Endodermal cell (in vitro differentiated cells): ENCODE measurements around the gene ZCCHC10. TPM values are rescaled to one million over a fixed set of nuclear protein-coding genes. Genes with fewer than 3 reads are reported as not detected.
A peak's percentile ranks its signal among the peaks of the same experiment; 100 is the strongest.

Experiments
- DNase-seq: peaks from one replicate; pipeline ENCODE4 v3.0.0-alpha.2; 2017
- H3K27ac ChIP-seq: 2 replicates; pipeline ENCODE4 v1.5.1; 2013; ENCODE audit warnings: mild to moderate bottlenecking, low read depth, low read length, moderate library complexity
- H3K27me3 ChIP-seq: 2 replicates; pipeline ENCODE4 v1.6.1; 2013; ENCODE audit warnings: mild to moderate bottlenecking, low read length, moderate library complexity; ENCODE audit not compliant: insufficient read depth, control insufficient read depth, poor library complexity, severe bottlenecking
- H3K36me3 ChIP-seq: 2 replicates; pipeline ENCODE4 v1.7.0; 2013; ENCODE audit warnings: mild to moderate bottlenecking, low read length, moderate library complexity; ENCODE audit not compliant: control insufficient read depth, insufficient read depth
- H3K4me1 ChIP-seq: one replicate; pipeline ENCODE4 v1.7.0; 2013; ENCODE audit warnings: low read length; ENCODE audit not compliant: control insufficient read depth, insufficient read depth
- H3K4me3 ChIP-seq: 2 replicates; pipeline ENCODE4 v1.5.1; 2013; ENCODE audit warnings: mild to moderate bottlenecking, low read length, moderate library complexity
- H3K9ac ChIP-seq: 2 replicates; pipeline ENCODE4 v1.6.1; 2013; ENCODE audit warnings: mild to moderate bottlenecking, low read length, moderate library complexity; ENCODE audit not compliant: poor library complexity, severe bottlenecking; ENCODE audit errors: extremely low read depth
- H3K9me3 ChIP-seq: 2 replicates; pipeline ENCODE4 v1.6.1; 2013; ENCODE audit warnings: mild to moderate bottlenecking, low read length, moderate library complexity; ENCODE audit not compliant: control insufficient read depth
- H3K27ac Mint-ChIP-seq: 2 replicates; pipeline ENCODE4 v1.8.0; 2020; ENCODE audit warnings: mixed read lengths
- H3K27me3 Mint-ChIP-seq: 2 replicates; pipeline ENCODE4 v1.8.0; 2021; ENCODE audit warnings: mild to moderate bottlenecking, mixed read lengths; ENCODE audit not compliant: insufficient read depth
- H3K36me3 Mint-ChIP-seq: 2 replicates; pipeline ENCODE4 v1.8.0; 2020; ENCODE audit warnings: low read depth, mixed read lengths
- H3K4me1 Mint-ChIP-seq: 2 replicates; pipeline ENCODE4 v1.8.0; 2020; ENCODE audit warnings: mixed read lengths
- H3K4me3 Mint-ChIP-seq: 2 replicates; pipeline ENCODE4 v1.8.0; 2020; ENCODE audit warnings: mild to moderate bottlenecking, moderate library complexity, mixed read lengths
- H3K9me3 Mint-ChIP-seq: 2 replicates; pipeline ENCODE4 v1.8.0; 2020; ENCODE audit warnings: mild to moderate bottlenecking, mixed read lengths
- WGBS, 2 experiments: methylation state at CpG; one replicate each; pipeline versions ENCODE4 v1.1.5 to v1.1.7; 2013; ENCODE audit warnings: missing lambda C conversion rate in 2 of 2, mixed read lengths in 1 of 2; ENCODE audit not compliant: insufficient coverage in 1 of 2, insufficient read length in 1 of 2; 5-methylcytosine and 5-hydroxymethylcytosine counted together
- total RNA-seq, 2 donors: library from RNA; stranded (reverse); fragmentation: NEBNext Ultra II Directional in 1 of 2; extraction: Animal tissue kit (Norgen Biotek cat#: 25700) in 1 of 2; gene quantifications; 2 replicates in 1 of 2; 3 replicates in 1 of 2; pipeline ENCODE4 v1.2.1, GENCODE V29; 2021
- TF ChIP-seq, protein P1 (sequence below): fragments of 200-600 bp; sonication (generic); conservative IDR thresholded peaks from 2 replicates; pipeline ENCODE4 v1.5.0; 2021; ENCODE audit warnings: antibody characterized with exemption, mild to moderate bottlenecking

The ZCCHC10 gene
- total RNA-seq, 2 donors from 2014 or later = 35.1 to 36.6 TPM

- no peaks in the 10 kb centered on the region for H3K4me1 ChIP-seq
- H3K36me3 ChIP-seq = peaks cover 5% of the 10 kb centered on the region
- H3K9me3 ChIP-seq = no peaks in the 10 kb centered on the region
- WGBS, 2 experiments = 100% methylated on average over 1 of the region's 1 CpG
- Mint-ChIP-seq H3K36me3 (peaks cover 15% of the 10 kb centered on the region), H3K27ac (no peak overlapping the region), H3K4me3 (no peak overlapping the region), H3K27me3 (no peaks in the 10 kb centered on the region), H3K9me3 (no peaks in the 10 kb centered on the region), H3K4me1 (peaks cover 6% of the 10 kb centered on the region)
- H3K27me3 ChIP-seq = no peaks in the 10 kb centered on the region
- no peak overlapping the region for H3K9ac ChIP-seq
- H3K4me3 ChIP-seq = no peak overlapping the region
- DNase-seq = no peak
- TF ChIP-seq, protein P1, sequence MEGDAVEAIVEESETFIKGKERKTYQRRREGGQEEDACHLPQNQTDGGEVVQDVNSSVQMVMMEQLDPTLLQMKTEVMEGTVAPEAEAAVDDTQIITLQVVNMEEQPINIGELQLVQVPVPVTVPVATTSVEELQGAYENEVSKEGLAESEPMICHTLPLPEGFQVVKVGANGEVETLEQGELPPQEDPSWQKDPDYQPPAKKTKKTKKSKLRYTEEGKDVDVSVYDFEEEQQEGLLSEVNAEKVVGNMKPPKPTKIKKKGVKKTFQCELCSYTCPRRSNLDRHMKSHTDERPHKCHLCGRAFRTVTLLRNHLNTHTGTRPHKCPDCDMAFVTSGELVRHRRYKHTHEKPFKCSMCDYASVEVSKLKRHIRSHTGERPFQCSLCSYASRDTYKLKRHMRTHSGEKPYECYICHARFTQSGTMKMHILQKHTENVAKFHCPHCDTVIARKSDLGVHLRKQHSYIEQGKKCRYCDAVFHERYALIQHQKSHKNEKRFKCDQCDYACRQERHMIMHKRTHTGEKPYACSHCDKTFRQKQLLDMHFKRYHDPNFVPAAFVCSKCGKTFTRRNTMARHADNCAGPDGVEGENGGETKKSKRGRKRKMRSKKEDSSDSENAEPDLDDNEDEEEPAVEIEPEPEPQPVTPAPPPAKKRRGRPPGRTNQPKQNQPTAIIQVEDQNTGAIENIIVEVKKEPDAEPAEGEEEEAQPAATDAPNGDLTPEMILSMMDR = no peak
- H3K27ac ChIP-seq = no peak overlapping the region
These were observed 30.5 kb upstream of the ZCCHC10 start for GRCh38 chr5:133056891-133057290.

DNA sequence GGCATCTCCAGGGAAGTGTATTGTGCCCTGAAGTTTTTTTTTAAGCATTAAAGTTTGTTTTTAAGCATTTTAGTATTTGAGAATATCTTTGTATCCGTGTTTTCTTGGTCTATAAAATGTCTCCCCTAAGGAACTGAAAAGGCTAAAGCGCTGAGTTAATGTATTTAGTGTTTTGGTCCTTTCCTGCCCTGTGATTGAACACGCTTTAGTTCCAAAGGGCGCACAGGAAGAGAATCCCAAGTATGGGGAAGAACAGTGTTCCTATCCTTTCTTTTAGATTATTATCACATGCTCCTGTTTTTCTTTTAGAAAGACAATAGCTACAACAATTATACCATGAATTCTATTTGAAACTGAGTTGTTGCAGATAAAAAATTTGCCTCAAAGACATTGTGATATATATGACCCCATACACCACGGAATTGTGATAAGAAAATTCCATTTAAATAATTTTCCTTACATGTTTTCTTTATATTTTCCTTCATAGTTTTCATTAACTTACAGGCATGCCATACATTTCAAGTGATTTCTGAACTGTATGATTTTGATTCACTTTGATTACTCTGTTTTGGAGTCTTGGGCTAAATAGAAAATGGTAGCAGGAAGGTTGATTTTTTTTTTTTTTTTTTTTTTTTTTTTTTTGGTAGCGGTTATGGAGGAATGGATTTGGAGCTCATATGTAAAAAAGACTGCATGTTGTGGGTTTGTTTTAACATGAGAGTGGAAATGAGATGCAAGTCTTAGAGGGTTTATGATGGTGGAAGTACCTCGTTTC is 28.5 kb upstream of the ZCCHC10 start:
- peaks cover 6% of the 10 kb centered on the region for H3K4me1 ChIP-seq
- Mint-ChIP-seq H3K9me3 (no peaks in the 10 kb centered on the region), H3K36me3 (peaks cover 13% of the 10 kb centered on the region), H3K4me3 (peak overlapping the region; percentile 95), H3K4me1 (peaks cover 15% of the 10 kb centered on the region), H3K27me3 (no peaks in the 10 kb centered on the region), H3K27ac (no peak overlapping the region)
- H3K4me3 ChIP-seq = peak overlapping the region; percentile 42
- DNase-seq = no peak
- TF ChIP-seq, protein P1 = no peak
- H3K9me3 ChIP-seq = no peaks in the 10 kb centered on the region
- 95 to 97% methylated on average over 3 to 7 of the region's 7 CpGs for WGBS, 2 experiments
- no peak overlapping the region for H3K27ac ChIP-seq
- H3K27me3 ChIP-seq = no peaks in the 10 kb centered on the region
- peaks cover 5% of the 10 kb centered on the region for H3K36me3 ChIP-seq
- H3K9ac ChIP-seq = no peak overlapping the region

DNA sequence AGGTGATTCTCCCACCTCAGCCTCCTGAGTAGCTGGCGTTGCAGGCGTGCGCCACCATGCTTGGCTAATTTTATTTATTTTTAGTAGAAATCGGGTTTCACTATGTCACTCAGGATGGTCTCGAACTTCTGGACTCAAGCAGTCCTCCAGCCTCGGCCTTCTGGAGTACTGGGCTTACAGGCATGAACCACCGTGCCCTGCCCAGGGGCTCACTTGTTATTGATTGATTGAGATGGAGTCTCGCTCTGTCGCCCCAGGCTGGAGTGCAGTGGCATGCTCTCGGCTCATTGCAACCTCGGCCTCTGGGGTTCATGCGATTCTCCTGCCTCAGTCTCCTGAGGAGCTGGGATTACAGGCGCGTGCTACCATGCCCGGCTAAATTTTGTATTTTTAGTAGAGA is 27.1 kb upstream of the ZCCHC10 start:
- Mint-ChIP-seq H3K27me3 (no peaks in the 10 kb centered on the region), H3K36me3 (peaks cover 13% of the 10 kb centered on the region), H3K9me3 (no peaks in the 10 kb centered on the region), H3K4me3 (peak overlapping the region; percentile 95), H3K4me1 (peaks cover 29% of the 10 kb centered on the region), H3K27ac (peak overlapping the region; percentile 100)
- Histone ChIP-seq H3K9me3 (no peaks in the 10 kb centered on the region), H3K36me3 (peaks cover 5% of the 10 kb centered on the region), H3K27me3 (no peaks in the 10 kb centered on the region), H3K27ac (no peak overlapping the region), H3K9ac (peak overlapping the region; percentile 100), H3K4me3 (peak overlapping the region; percentile 98), H3K4me1 (peaks cover 12% of the 10 kb centered on the region)
- WGBS, 2 experiments = 88 to 97% methylated on average over 14 to 15 of the region's 15 CpGs
- DNase-seq = no peak
- TF ChIP-seq, protein P1 = no peak
